GM21717 (cell line): ENCODE measurements around the gene NQO2.
"Not testable (repeated sequence)": the region's sequence is repeated elsewhere in the genome, so short reads cannot be mapped to it uniquely, and the experiment has no call there.

Experiments
- ATAC-seq: cut with Tn5 transposase; IDR thresholded peaks from one replicate; pipeline ENCODE4 v1.9.1; 2021; ENCODE audit warnings: mild to moderate bottlenecking, moderate library complexity; ENCODE audit not compliant: unreplicated experiment

NQO2 gene

GRCh38 chr6:3036861-3037637, 37.4 kb downstream of the NQO2 start:
- no peak for ATAC-seq

DNA sequence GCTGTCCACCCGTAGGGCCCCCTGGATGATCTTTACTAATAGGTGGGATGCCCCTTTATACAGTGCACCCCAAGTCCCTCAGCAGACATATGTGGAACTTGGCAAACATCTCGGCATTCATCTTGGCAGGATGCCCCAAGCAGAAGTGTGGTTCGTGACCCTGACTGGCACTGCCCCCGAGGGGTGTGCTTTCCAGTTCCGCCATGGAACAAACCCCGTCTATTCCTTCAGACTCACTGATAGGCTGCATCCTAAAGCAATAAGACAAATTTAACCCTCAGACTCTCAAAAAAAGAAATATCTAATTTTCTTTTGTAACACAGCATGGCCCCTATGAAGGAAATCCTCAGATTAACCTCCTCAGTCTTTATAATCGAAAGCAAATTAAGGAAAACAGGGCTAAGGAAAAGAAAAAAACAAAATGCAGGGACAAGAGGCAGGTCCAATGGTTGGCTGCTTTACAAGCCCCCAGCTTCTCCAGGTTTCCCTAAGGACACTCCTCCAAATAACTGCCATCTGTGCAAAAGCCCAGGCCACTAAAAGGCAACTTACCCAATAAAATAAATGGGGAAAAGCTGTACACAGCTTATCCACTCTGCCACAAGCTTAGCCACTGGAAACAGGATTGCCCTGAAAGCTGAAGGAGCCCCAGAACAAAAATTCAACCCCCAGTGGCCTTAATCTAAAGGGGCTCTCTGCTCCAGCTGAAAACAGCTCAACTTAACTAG, 38.1 kb downstream of the NQO2 start:
- ATAC-seq = no peak

DNA sequence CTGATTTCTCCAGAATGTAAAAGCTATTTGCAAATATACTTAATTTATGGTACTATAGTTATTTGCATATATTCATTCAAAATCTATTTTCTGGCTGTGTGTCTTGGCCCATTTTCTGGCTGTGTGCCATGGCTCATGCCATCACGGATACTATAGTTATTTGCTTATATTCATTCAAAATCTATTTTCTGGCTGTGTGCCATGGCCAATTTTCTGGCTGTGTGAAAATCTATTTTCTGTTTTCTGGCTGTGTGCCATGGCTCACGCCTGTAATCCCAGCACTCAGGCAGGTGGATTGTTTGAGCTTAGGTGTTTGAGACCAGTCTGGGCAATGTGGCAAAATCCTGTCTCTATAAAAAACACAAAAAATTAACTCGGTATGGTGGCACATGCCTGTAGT, 39.7 kb downstream of the NQO2 start:
- ATAC-seq = no peak

DNA sequence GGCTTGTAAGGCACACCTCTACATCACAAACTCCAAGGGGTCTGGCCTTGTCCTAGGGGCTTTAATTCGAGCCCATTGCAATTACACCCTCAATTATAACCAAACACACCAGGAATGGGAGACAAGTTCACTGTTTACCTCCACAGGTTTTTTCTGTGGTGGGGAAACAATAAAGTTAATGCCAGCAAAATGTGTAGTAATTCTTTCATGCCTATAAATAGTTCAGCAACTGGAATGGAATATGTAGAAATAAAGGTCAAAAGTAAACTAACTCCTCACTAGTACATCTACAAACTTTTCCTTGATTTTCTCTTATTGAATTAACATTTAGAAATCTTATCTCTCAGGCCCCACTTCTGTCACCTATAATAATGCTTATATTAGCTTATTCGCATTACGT, 41.5 kb downstream of the NQO2 start:
- ATAC-seq = no peak

- ATAC-seq = no peak
These were observed 41.9 kb downstream of the NQO2 start for GRCh38 chr6:3041606-3042005.

DNA sequence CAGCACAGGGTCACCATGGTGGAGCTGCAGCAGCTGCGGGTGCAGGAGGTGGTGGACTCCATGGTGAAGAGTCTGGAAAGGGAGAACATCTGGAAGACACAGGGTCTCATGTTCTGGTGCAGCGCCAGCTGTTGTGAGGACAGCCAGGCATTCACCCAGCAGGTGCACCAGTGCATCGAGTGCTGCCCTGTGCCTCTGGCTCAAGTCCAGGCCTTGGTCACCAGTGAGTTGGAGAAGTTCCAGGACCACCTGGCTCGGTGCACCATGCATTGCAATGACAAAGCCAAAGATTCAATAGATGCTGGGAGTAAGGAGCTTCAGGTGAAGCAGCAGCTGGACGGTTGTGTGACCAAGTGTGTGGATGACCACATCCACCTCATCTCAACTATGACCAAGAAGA, 45.7 kb downstream of the NQO2 start:
- ATAC-seq = no peak

DNA sequence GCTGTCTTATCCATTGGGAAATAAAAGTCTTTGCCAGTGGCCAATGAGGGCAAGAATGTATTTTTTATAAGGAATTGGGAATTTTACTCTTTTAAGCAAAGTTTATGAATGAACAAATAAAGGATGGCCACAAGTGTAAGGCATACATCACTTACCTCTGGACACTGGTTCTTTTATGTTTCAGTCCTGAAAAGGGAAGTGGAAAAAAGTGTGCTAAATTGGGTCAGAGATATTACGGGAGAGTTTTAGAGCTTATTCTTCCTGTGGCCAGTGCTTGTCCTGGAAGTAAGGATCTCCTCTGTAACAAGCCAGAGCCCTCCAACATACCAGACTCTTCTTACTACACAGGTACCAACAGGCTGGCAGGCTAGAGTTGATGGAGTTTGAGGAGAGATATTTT, 46.1 kb downstream of the NQO2 start:
- no peak for ATAC-seq

DNA sequence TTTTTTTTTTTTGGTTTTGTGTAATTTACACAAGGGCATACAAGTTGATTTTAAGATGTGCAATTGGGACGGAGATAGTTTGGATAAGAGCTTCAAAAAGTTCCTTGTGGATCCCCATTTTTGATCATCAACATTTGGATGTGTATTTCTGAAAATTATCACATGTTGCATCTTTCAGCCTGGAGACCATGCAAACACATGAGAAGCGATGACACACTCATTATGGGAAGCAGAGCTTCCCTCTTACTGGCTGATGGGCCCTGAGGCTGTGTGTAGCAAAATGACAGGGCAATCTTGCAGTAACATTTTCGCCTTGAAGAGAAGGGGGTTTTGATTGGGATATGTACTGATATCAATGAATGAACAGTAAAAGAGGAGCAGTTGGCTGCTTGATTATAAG, 46.6 kb downstream of the NQO2 start:
- no peak for ATAC-seq

GRCh38 chr6:3048009-3048408, 48.3 kb downstream of the NQO2 start:
- ATAC-seq = not testable (repeated sequence)

DNA sequence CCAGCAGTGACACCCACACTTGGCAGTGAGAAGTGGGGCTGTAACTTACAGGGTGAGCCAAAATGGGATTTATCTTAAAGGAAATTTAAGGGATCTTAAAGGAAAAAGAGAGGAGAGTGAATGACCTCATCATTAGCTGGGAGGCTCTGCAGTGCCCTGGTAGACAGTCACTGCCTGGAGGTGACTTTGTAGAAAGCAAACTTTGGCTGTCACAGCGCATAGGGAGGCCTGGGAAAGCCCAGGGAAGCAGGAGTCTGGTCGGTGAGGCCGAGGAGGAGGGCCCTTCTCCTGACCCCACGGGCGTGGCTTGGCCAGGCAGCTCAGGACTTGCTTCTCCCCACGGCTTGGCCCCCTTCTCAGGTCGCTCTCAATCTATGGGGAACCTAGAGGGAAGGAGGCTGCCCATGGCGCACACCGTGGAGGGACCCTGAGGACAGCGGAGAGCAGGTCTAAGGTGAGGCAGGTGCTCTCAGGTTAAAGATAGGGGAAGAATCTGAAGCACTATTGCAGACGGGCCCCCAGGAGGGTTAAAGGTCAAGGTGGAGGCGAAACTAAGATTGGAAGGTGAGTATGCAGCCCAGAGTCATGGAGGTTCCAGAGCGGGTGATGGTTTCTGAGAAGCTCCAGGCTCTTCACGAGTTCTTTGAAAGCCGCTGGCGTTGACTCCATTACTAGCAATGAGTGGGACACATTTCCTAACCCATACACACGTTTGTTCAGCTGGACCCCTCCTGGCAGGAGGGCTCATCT, 53.0 kb downstream of the NQO2 start:
- ATAC-seq = no peak

- ATAC-seq = no peak
These were observed 53.5 kb downstream of the NQO2 start for GRCh38 chr6:3053231-3053508.

DNA sequence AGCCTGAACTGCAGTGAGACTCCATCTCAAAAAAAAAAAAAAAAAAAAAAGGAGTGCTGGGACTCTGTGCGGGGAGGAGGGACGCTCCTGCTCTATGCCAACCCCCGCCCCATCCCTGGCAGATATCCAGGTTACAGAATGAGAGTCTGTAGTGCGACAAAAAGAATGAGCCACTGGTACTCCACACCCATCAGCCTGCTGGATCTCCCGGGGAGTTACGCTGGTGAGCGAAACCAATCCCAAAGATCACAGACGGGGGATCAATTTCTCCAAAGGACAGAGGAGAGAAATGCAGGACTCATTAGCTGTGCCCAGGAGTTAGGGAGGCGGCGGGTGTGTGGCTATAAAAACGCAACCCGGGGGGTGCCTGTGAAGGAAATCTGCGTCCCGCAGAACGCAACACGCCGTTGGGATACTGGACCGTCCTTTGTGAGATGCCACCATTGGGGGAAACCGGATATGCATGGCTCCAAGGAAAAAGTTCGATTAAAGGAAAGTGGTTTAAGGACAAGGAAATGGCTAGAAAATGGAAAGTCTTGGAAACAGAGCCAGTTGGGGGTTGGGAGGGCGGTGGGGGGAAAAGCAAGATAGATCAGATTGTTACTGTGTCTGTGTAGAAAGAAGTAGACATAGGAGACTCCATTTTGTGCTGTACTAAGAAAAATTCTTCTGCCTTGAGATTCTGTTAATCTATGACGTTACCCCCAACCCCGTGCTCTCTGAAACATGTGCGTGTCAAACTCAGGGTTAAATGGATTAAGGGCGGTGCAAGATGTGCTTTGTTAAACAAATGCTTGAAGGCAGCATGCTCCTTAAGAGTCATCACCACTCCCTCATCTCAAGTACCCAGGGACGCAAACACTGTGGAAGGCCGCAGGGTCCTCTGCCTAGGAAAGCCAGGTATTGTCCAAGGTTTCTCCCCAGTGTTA, 54.8 kb downstream of the NQO2 start:
- ATAC-seq = not testable (repeated sequence)

- not testable (repeated sequence) for ATAC-seq
These were observed 55.4 kb downstream of the NQO2 start for GRCh38 chr6:3055158-3055499.

DNA sequence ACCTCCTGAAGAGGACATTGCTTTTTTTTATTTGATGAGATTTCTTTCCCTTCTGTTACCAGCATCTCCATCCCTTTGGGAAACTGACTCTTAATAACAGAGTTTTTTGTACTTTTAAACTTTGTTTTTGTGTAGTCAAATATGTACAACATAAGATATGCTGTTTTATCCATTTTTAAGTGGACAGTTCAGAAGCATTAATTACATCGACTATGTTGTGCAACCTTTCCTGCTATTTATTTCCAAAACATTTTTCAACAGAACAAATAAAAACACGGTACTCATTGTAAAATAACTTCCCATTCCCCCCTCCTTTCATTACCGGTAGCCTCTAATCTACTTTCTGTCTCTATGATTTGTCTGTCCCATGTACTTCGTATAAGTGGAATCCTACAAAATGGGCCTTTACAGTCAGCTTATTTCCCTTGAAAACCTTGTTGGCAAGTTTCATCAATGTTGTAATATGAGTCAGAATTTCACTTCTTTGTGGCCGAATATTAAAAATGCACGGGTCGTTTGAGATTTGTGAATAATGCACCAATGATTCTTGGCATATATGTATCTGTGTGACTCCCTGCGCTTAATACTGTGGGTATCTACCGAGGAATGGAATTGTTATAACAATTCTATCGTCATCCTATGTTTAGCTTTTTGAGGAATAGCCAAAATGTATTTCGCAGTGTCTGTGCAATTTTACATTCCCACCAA, 57.5 kb downstream of the NQO2 start:
- ATAC-seq = no peak

- ATAC-seq = no peak
These were observed 59.3 kb downstream of the NQO2 start for GRCh38 chr6:3058957-3059356.

GRCh38 chr6:3060092-3060491, 60.4 kb downstream of the NQO2 start:
- not testable (repeated sequence) for ATAC-seq

- ATAC-seq = no peak
These were observed 61.8 kb downstream of the NQO2 start for GRCh38 chr6:3061501-3061941.

DNA sequence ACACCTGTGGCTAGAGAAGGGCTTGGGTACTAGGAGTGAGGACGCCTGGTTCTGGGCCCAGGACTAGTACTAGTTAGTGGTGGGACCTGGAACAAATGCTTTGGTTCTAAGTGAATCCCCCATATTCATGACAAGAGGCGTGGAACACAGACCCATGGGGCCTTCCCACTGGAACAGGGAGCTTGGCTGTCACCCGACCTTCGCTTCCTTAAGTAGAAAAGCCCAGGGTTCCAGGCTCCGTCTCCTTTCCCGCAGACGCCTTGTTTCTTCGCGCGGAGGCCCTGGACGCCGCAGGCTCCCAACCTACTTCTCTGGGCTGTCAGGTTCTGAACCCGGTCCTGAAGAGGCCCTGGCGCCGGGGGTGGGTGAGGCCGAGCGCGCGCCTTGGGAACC, 63.6 kb downstream of the NQO2 start:
- not testable (repeated sequence) for ATAC-seq

DNA sequence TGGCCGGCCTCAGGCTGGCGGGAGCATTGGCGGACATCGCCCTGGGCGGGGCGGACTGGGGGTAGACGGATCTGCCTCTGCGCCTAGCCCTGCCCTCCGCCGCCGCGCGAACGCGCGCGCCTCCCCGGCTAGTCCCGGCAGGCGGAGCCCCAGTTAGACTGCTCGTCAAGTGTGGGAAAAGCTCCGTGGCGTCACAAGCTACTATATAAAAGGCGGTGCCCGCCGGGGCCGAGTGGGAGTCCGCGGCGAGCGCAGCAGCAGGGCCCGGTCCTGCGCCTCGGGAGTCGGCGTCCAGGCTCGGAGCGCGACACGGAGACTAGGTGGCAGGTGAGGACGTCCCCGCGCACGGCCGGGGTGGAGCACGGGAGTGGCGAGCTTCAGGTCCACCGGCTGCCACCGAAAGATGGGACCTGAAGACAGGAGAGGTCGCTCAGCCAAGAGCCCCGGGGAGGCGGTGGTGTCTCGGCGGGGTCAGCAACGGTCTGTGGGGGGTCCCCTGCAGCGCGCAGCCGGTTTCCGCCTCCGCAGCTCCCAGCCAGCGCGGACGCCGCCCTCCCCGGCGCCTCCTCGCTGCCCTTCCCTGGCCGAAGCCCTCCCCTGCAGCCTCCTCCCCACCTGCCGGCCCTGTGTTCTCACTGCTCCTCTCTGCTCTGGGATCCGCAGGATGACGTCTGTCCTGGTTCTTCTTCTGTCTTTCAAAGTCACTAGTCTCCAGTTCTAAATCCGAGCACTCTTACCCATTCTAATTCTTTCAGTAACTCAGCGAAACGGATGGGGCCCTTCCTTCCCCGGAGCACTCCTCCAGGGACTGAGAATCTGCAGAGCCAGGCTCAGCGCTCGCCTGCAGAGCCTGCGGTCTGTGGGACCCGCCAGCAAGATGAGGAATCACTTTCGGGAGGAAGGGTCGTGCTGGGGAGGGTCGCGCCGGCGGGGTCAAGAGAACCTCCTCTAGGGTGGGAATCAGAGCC, 64.3 kb downstream of the NQO2 start:
- peak; percentile 61 for ATAC-seq
